ENCODE data around the gene PRKCA.

DNA sequence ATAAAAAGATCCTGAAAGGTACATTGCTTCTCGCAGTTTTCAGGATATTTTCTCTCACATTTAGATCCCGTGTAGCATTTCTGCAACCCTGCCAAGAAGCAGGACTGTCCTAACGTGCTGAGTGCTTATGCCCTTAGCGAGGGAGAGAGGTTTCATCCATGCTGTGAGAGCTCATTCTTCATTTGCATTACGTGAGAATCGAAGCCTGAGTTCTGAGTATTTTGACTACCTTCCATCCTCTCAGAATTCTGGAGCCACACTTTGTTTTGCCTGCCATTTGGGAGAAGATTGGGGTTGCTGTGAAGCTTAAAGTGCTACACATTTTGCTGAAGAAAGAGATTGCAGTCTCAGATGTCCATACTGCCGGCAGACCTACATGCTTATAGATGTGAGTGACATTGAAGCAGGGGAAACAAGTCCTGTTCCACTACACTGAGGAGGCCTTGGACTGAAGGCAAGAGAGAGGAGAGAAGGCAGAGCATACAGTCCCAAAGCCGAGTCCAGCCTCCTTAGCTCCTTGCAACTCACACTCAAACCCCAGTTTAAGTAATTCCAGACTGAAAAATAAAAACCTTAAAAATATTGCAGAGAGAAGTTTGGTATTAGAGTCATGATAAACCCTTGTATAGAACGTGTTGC is 183.0 kb downstream of the PRKCA start:
- TF ChIP-seq, protein P1, sequence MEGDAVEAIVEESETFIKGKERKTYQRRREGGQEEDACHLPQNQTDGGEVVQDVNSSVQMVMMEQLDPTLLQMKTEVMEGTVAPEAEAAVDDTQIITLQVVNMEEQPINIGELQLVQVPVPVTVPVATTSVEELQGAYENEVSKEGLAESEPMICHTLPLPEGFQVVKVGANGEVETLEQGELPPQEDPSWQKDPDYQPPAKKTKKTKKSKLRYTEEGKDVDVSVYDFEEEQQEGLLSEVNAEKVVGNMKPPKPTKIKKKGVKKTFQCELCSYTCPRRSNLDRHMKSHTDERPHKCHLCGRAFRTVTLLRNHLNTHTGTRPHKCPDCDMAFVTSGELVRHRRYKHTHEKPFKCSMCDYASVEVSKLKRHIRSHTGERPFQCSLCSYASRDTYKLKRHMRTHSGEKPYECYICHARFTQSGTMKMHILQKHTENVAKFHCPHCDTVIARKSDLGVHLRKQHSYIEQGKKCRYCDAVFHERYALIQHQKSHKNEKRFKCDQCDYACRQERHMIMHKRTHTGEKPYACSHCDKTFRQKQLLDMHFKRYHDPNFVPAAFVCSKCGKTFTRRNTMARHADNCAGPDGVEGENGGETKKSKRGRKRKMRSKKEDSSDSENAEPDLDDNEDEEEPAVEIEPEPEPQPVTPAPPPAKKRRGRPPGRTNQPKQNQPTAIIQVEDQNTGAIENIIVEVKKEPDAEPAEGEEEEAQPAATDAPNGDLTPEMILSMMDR (IDR thresholded peaks at IDR 0.05), result no peak
- no peak for TF ChIP-seq POLR2AphosphoS5 (IDR thresholded peaks at IDR 0.05)

Data from gastroesophageal sphincter (tissue), 3 donors.